SK-N-SH (cell line): ENCODE results near the gene OR10G2.
"Not testable (repeated sequence)": the region's sequence is repeated elsewhere in the genome, so short reads cannot be mapped to it uniquely, and the experiment has no call there.

Experiments
- CTCF ChIP-seq: fragments of 200-600 bp; sonication (generic); IDR thresholded peaks from 2 replicates; pipeline ENCODE4 v1.6.1; 2017; ENCODE audit warnings: antibody characterized with exemption, mild to moderate bottlenecking, moderate library complexity
- EZH2phosphoT487 ChIP-seq: fragments of 200-600 bp; sonication (generic); IDR thresholded peaks from 2 replicates; pipeline ENCODE4 v1.6.1; 2017; ENCODE audit warnings: low read depth, mixed run types, mild to moderate bottlenecking, antibody characterized with exemption, moderate library complexity, borderline replicate concordance
- FOXJ3 ChIP-seq: sonication (generic); formaldehyde crosslinking; IDR thresholded peaks from 2 replicates; pipeline ENCODE4 v1.5.1; 2020; ENCODE audit warnings: mild to moderate bottlenecking, missing genetic modification reagents
- MAX ChIP-seq: IDR thresholded peaks from 2 replicates; pipeline ENCODE4 v1.4.0; 2012; ENCODE audit warnings: low read depth
- NFIC ChIP-seq: IDR thresholded peaks from 2 replicates; pipeline ENCODE4 v1.4.0; 2012; ENCODE audit warnings: borderline replicate concordance
- PBX3 ChIP-seq: IDR thresholded peaks from 2 replicates; pipeline ENCODE4; 2012
- POLR2AphosphoS5 ChIP-seq: IDR thresholded peaks from 2 replicates; pipeline ENCODE4 v1.6.1; 2012; ENCODE audit warnings: low read depth, low read length
- RAD21 ChIP-seq: IDR thresholded peaks from 2 replicates; pipeline ENCODE4 v1.6.1; 2012; ENCODE audit warnings: mild to moderate bottlenecking, low read length
- RCOR1 ChIP-seq: fragments of 150-350 bp; IDR thresholded peaks from 2 replicates; pipeline ENCODE4 v1.6.1; 2017; ENCODE audit warnings: antibody characterized with exemption, low read length
- RFX5 ChIP-seq: IDR thresholded peaks from 2 replicates; pipeline ENCODE4 v1.6.1; 2012; ENCODE audit warnings: mild to moderate bottlenecking, improper control_type of control experiment, low read length

- TF ChIP-seq MAX; RCOR1; FOXJ3 (CRISPR knock-in tag); RAD21; POLR2AphosphoS5; EZH2phosphoT487; PBX3; CTCF; NFIC; RFX5: not testable (repeated sequence)
Observed at GRCh38 chr14:21602181-21602580, 32.6 kb downstream of the OR10G2 start.
